Keratinocyte (primary cell): ENCODE results near the gene PGLYRP4.
"Not testable (repeated sequence)": the region's sequence is repeated elsewhere in the genome, so short reads cannot be mapped to it uniquely, and the experiment has no call there.

Source experiments
- EZH2 ChIP-seq: IDR thresholded peaks from one replicate; pipeline ENCODE4 v1.6.1; 2012; ENCODE audit warnings: inconsistent platforms, mild to moderate bottlenecking, low read length, moderate library complexity
- TF ChIP-seq, protein P1 (sequence below), 3 experiments: IDR thresholded peaks in 1 of 3; conservative IDR thresholded peaks in 1 of 3; optimal IDR thresholded peaks in 1 of 3; 2 replicates in 2 of 3; 3 replicates in 1 of 3; pipeline versions ENCODE3 to v1.5.1; 2011; ENCODE audit warnings: low read length in 3 of 3, mild to moderate bottlenecking in 3 of 3, moderate library complexity in 2 of 3, control low read depth in 1 of 3, inconsistent platforms in 1 of 3; ENCODE audit not compliant: insufficient read depth in 2 of 3; ENCODE audit errors: extremely low read depth in 1 of 3

DNA sequence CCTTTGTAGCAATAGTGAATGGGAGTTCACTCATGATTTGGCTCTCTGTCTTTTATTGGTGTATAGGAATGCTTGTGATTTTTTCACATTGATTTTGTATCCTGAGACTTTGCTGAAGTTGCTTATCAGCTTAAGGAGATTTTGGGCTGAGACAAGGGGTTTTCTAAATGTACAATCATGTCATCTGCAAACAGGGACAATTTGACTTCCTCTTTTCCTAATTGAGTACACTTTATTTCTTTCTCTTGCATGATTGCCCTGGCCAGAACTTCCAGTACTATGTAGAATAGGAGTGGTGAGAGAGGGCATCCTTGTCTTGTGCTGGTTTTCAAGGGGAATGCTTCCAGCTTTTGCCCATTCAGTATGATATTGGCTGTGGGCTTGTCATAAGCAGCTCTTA lies 32.6 kb downstream of the PGLYRP4 start:
- TF ChIP-seq, protein P1, sequence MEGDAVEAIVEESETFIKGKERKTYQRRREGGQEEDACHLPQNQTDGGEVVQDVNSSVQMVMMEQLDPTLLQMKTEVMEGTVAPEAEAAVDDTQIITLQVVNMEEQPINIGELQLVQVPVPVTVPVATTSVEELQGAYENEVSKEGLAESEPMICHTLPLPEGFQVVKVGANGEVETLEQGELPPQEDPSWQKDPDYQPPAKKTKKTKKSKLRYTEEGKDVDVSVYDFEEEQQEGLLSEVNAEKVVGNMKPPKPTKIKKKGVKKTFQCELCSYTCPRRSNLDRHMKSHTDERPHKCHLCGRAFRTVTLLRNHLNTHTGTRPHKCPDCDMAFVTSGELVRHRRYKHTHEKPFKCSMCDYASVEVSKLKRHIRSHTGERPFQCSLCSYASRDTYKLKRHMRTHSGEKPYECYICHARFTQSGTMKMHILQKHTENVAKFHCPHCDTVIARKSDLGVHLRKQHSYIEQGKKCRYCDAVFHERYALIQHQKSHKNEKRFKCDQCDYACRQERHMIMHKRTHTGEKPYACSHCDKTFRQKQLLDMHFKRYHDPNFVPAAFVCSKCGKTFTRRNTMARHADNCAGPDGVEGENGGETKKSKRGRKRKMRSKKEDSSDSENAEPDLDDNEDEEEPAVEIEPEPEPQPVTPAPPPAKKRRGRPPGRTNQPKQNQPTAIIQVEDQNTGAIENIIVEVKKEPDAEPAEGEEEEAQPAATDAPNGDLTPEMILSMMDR (optimal IDR thresholded peaks at IDR 0.05 in 1 of 3, IDR thresholded peaks at IDR 0.05 in 1 of 3, conservative IDR thresholded peaks at IDR 0.05 in 1 of 3; ENCODE audit: extremely low read depth in 1 of 3, insufficient read depth in 2 of 3, low read length in 3 of 3) = not testable (repeated sequence)
- not testable (repeated sequence) for TF ChIP-seq EZH2
